ENCODE data around the gene CLDN14.
"Not testable (repeated sequence)": the region's sequence is repeated elsewhere in the genome, so short reads cannot be mapped to it uniquely, and the experiment has no call there.

CLDN14 gene

DNA sequence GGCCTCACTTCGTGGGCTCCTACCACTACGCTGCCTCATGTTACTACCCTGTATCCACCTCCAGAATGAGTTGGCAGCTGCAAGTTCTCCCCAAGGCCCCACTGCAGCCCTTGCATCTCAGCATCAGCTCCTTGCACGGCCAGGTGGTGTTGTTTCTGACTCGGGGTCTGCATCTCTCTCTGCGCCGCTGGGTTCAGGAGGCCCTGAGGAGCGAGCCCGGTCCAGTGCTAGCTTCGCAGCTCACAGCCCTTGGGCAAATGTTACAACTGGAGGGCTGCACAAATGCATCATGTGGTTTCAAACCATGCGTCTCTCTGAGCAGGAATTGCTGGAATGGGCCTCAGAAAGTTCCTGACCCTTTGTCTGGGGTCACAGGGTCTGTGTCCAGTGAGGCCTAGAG, 3.2 kb upstream of the CLDN14 start:
- no peak overlapping the region for H3K4me3 Mint-ChIP-seq
- no peak overlapping the region for H3K27ac Mint-ChIP-seq
- H3K4me1 Mint-ChIP-seq (ENCODE audit: low read depth) = no peaks in the 10 kb centered on the region
- H3K9me3 Mint-ChIP-seq (ENCODE audit: low read depth) = no peaks in the 10 kb centered on the region
- no peaks in the 10 kb centered on the region for H3K27me3 Mint-ChIP-seq
- H3K36me3 Mint-ChIP-seq = no peaks in the 10 kb centered on the region

- H3K36me3 Mint-ChIP-seq = no peaks in the 10 kb centered on the region
- no peaks in the 10 kb centered on the region for H3K9me3 Mint-ChIP-seq (ENCODE audit: low read depth)
- H3K4me1 Mint-ChIP-seq (ENCODE audit: low read depth) = no peaks in the 10 kb centered on the region
- no peak overlapping the region for H3K4me3 Mint-ChIP-seq
- no peaks in the 10 kb centered on the region for H3K27me3 Mint-ChIP-seq
- H3K27ac Mint-ChIP-seq = no peak overlapping the region
Measured at GRCh38 chr21:36482673-36483072, 2.8 kb upstream of the CLDN14 start.

DNA sequence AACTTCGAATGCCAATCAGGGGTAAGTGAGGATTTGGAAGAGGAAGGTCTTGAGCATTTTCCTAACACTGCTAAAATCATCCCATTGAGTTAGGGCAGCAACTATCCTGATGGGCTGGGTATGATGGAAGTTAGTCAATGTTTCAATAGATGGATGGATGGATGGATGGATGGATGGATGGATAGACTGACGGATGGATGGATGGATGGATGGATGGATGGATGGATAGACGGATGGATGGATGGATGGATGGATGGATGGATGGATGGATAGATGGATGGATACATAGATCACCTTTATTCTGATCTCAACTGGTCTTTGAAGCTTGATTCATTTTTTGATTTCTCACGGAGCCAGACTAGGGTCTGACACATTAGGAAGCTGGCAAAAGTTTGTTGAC, 2.3 kb upstream of the CLDN14 start:
- Mint-ChIP-seq H3K27ac (no peak overlapping the region), H3K4me1 (ENCODE audit: low read depth) (no peaks in the 10 kb centered on the region), H3K36me3 (no peaks in the 10 kb centered on the region), H3K4me3 (no peak overlapping the region), H3K9me3 (ENCODE audit: low read depth) (no peaks in the 10 kb centered on the region), H3K27me3 (no peaks in the 10 kb centered on the region)

DNA sequence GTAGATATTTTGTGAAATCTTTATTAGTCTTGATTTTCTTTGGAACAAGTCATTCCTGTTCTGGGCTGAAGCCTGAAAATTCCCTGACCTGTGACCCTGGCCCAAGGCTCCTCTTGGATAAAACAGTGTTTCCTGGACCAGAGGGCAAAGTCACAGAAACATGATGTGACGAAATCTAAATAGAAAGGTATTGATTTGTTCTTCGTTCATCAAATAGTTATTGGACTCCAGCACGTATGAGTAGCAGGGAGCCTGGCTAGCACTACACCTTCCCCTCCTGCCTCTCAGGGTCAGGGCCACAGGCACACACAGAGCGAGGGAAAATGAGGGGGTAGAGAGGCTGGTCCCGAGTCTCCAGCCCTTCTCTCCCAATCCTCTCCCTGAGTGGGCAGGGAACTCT, 1.7 kb upstream of the CLDN14 start:
- no peak overlapping the region for H3K4me3 Mint-ChIP-seq
- no peaks in the 10 kb centered on the region for H3K36me3 Mint-ChIP-seq
- no peaks in the 10 kb centered on the region for H3K4me1 Mint-ChIP-seq (ENCODE audit: low read depth)
- H3K27ac Mint-ChIP-seq = no peak overlapping the region
- no peaks in the 10 kb centered on the region for H3K9me3 Mint-ChIP-seq (ENCODE audit: low read depth)
- H3K27me3 Mint-ChIP-seq = no peaks in the 10 kb centered on the region

DNA sequence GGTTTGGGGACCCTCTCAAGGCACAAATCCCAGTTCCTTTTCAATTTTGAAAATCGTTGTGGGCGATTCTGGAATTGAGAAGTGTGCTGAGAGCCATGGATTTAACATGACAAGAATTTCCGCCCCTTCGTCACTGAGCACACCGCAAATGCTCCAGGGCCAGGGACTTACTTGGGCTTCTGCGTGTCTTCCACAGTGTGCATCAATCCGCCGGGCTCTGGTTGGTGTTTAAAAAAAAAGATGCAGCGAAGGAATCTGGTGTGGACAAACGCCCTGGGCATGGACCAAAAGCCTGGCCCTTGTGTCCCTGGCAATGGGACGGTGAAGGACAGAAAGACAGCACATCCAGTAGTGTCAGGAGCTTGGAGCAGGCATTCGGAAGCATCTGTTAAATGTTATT, 696 bp upstream of the CLDN14 start:
- no peaks in the 10 kb centered on the region for H3K9me3 Mint-ChIP-seq (ENCODE audit: low read depth)
- H3K4me3 Mint-ChIP-seq = no peak overlapping the region
- no peaks in the 10 kb centered on the region for H3K36me3 Mint-ChIP-seq
- H3K4me1 Mint-ChIP-seq (ENCODE audit: low read depth) = no peaks in the 10 kb centered on the region
- no peaks in the 10 kb centered on the region for H3K27me3 Mint-ChIP-seq
- H3K27ac Mint-ChIP-seq = no peak overlapping the region

DNA sequence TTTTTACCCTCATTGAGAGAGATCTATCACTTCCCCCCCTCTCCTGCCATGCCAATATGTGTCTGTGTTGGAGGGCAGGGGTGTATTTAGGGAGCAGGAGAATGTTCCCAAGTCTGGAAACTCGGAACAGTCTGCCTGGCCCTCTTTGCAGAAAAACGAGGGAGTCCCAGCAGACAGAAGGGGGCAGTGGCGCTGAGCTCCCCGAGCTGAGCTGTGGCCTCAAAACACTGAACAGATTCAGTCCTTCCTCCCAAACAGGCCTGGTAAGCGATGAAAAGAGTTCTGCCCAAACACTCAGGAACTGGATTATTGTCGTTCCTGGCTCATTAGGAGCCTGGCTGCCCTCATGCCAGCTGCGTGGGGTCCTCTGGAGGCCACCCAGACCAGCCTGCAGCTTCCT, 981 bp downstream of the CLDN14 start:
- Mint-ChIP-seq H3K4me1 (ENCODE audit: low read depth) (no peaks in the 10 kb centered on the region), H3K36me3 (no peaks in the 10 kb centered on the region), H3K27me3 (no peaks in the 10 kb centered on the region), H3K9me3 (ENCODE audit: low read depth) (no peaks in the 10 kb centered on the region), H3K27ac (no peak overlapping the region), H3K4me3 (no peak overlapping the region)

DNA sequence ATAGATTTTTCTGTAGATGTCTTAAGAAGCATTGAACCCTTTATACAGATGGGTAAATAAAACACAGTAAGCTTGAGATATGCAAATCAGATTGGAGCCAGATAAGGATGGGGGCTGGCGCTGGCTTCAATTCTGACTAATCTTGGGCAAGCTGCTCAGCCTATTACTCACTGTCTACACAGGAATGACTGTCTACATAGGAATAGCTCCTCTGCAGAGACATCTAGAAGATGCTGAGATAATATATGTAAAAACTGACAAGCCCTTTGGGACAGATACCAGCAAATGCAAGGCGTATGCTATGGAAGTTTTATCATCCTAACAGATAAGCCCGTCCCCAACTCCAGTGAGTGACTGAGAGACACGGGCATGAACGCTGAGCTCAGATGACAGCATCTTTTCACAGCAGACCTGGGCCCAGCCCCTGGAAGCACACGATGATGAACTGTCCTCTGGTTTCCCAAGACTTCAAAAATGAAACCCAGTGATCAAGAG, 1.7 kb downstream of the CLDN14 start:
- no peaks in the 10 kb centered on the region for H3K36me3 Mint-ChIP-seq
- no peak overlapping the region for H3K4me3 Mint-ChIP-seq
- no peaks in the 10 kb centered on the region for H3K4me1 Mint-ChIP-seq (ENCODE audit: low read depth)
- H3K27me3 Mint-ChIP-seq = peaks cover 2% of the 10 kb centered on the region
- no peak overlapping the region for H3K27ac Mint-ChIP-seq
- no peaks in the 10 kb centered on the region for H3K9me3 Mint-ChIP-seq (ENCODE audit: low read depth)

DNA sequence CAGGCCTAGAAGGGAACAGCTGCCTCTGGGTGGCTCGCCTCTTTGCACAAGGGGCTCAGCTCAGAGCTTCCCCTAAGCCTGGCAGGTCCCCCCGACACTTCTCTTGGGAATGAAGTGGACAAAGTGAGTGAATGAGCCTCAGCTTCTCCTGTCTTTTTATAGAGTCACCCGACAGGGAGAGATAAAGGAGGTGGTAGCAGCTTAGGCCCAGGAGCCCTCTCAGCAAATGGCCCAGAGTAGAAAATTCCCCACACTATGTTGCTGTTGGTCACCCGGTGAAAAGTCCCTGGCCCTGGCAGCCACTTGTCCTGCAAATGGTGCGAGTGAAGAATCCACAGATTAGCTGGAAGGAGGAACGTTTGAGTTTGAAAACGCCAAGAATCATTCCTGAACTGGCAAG, 2.4 kb downstream of the CLDN14 start:
- H3K9me3 Mint-ChIP-seq (ENCODE audit: low read depth) = no peaks in the 10 kb centered on the region
- no peaks in the 10 kb centered on the region for H3K4me1 Mint-ChIP-seq (ENCODE audit: low read depth)
- no peaks in the 10 kb centered on the region for H3K36me3 Mint-ChIP-seq
- no peak overlapping the region for H3K4me3 Mint-ChIP-seq
- H3K27ac Mint-ChIP-seq = no peak overlapping the region
- H3K27me3 Mint-ChIP-seq = peaks cover 2% of the 10 kb centered on the region

GRCh38 chr21:36477001-36477400, 2.9 kb downstream of the CLDN14 start:
- Mint-ChIP-seq H3K4me1 (ENCODE audit: low read depth) (no peaks in the 10 kb centered on the region), H3K9me3 (ENCODE audit: low read depth) (no peaks in the 10 kb centered on the region), H3K36me3 (no peaks in the 10 kb centered on the region), H3K27me3 (peaks cover 2% of the 10 kb centered on the region), H3K4me3 (no peak overlapping the region), H3K27ac (no peak overlapping the region)

DNA sequence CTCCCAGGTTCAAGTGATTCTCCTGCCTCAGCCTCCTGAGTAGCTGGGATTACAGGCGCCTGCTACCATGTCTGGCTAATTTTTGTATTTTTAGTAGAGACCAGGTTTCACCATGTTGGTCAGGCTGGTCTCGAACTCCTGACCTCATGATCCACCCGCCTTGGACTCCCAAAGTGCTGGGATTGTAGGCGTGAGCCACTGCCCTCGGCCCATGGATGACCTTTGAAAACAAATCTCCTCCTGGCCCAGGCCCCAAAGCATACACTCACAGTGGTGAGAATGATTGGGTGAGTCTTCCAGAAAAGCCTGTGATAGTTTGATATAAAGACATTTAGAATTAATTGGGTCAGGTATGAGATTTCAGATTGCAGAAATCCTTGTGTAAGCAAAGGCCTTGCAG, 3.4 kb downstream of the CLDN14 start:
- not testable (repeated sequence) for H3K27ac Mint-ChIP-seq, H3K4me3 Mint-ChIP-seq, H3K27me3 Mint-ChIP-seq

GRCh38 chr21:36474591-36474990, 5.3 kb downstream of the CLDN14 start:
- Mint-ChIP-seq H3K9me3 (ENCODE audit: low read depth) (no peaks in the 10 kb centered on the region), H3K4me1 (ENCODE audit: low read depth) (no peaks in the 10 kb centered on the region), H3K27ac (no peak overlapping the region), H3K27me3 (peaks cover 2% of the 10 kb centered on the region), H3K4me3 (no peak overlapping the region), H3K36me3 (peaks cover 2% of the 10 kb centered on the region)

More for the DNA sequence above, 3.4 kb downstream of the CLDN14 start:
- H3K9me3 Mint-ChIP-seq (ENCODE audit: low read depth); H3K36me3 Mint-ChIP-seq; H3K4me1 Mint-ChIP-seq (ENCODE audit: low read depth): not testable (repeated sequence)

DNA sequence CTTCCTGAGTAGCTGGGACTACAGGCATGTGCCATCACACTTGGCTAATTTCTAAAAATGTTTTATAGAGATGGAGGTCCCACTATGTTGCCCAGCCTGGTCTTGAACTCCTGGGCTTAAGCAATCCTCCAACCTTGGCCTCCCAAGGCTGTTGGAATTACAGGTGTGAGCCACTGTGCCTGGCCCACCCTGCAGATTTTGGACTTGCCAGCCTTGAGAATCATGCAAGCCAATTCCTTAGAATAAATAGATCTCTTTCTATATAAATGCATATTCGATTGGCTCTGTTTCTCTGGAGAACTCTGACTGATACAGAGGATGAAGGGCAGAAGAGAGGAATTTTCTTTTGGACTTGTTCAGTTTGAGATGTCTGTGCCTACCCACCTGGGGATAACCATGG, 6.7 kb downstream of the CLDN14 start:
- Mint-ChIP-seq H3K36me3 (peaks cover 2% of the 10 kb centered on the region), H3K27me3 (peaks cover 2% of the 10 kb centered on the region), H3K4me1 (ENCODE audit: low read depth) (no peaks in the 10 kb centered on the region), H3K9me3 (ENCODE audit: low read depth) (no peaks in the 10 kb centered on the region), H3K4me3 (no peak overlapping the region), H3K27ac (no peak overlapping the region)

- Mint-ChIP-seq H3K36me3 (peaks cover 2% of the 10 kb centered on the region), H3K4me3 (no peak overlapping the region), H3K4me1 (ENCODE audit: low read depth) (no peaks in the 10 kb centered on the region), H3K9me3 (ENCODE audit: low read depth) (no peaks in the 10 kb centered on the region), H3K27ac (no peak overlapping the region), H3K27me3 (peaks cover 2% of the 10 kb centered on the region)
Measured at GRCh38 chr21:36472377-36472776, 7.5 kb downstream of the CLDN14 start.

DNA sequence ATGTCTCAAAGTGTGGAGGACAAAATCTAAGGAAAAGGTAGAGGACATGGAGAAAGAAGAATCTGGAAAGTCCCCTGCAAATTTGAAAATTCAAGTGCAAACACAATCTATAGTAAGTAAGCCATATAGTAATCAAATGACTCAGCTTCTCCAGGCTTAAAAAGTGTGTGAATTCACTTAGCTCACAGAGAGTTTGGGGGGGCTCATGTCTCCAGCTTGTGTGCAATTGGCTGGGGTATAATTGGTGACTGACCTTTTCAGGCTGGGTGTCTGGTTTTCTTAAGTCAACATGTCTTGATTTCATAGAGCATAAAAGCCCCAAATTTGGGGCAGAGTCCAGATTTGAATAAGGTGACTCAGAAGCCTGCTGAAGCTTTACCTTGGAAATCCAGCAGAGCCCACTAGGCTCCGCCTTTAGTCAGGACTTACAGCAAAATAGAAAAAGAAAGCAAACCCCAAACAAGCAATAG, 8.6 kb downstream of the CLDN14 start:
- H3K27me3 Mint-ChIP-seq = peaks cover 2% of the 10 kb centered on the region
- H3K4me1 Mint-ChIP-seq (ENCODE audit: low read depth) = no peaks in the 10 kb centered on the region
- no peak overlapping the region for H3K27ac Mint-ChIP-seq
- H3K9me3 Mint-ChIP-seq (ENCODE audit: low read depth) = no peaks in the 10 kb centered on the region
- H3K4me3 Mint-ChIP-seq = no peak overlapping the region
- H3K36me3 Mint-ChIP-seq = peaks cover 2% of the 10 kb centered on the region

- H3K9me3 Mint-ChIP-seq (ENCODE audit: low read depth) = no peaks in the 10 kb centered on the region
- peaks cover 2% of the 10 kb centered on the region for H3K27me3 Mint-ChIP-seq
- no peak overlapping the region for H3K4me3 Mint-ChIP-seq
- H3K36me3 Mint-ChIP-seq = peaks cover 2% of the 10 kb centered on the region
- H3K27ac Mint-ChIP-seq = peak overlapping the region; percentile 55
- H3K4me1 Mint-ChIP-seq (ENCODE audit: low read depth) = no peaks in the 10 kb centered on the region
Measured at GRCh38 chr21:36470294-36470693, 9.6 kb downstream of the CLDN14 start.

- Mint-ChIP-seq H3K27ac (no peak overlapping the region), H3K9me3 (ENCODE audit: low read depth) (no peaks in the 10 kb centered on the region), H3K4me3 (no peak overlapping the region), H3K27me3 (no peaks in the 10 kb centered on the region), H3K4me1 (ENCODE audit: low read depth) (no peaks in the 10 kb centered on the region), H3K36me3 (peaks cover 2% of the 10 kb centered on the region)
Measured at GRCh38 chr21:36466061-36466511, 13.8 kb downstream of the CLDN14 start.

Measured in activated naive CD8-positive, alpha-beta T cell (primary cell).